GM12891 (cell line): ENCODE results near the gene EGFR.

Source experiments
- PAX5 ChIP-seq: IDR thresholded peaks from 2 replicates; pipeline ENCODE4 v1.6.1; 2011; ENCODE audit warnings: low read length, moderate library complexity, mild to moderate bottlenecking; ENCODE audit not compliant: insufficient read depth, severe bottlenecking
- POLR2A ChIP-seq: IDR thresholded peaks from 2 replicates; pipeline ENCODE4 v1.6.1; 2011; ENCODE audit warnings: low read depth, low read length, control low read depth
- POLR2AphosphoS5 ChIP-seq: IDR thresholded peaks from 2 replicates; pipeline ENCODE4 v1.6.1; 2011; ENCODE audit warnings: low read depth, low read length, control low read depth
- POU2F2 ChIP-seq: IDR thresholded peaks from 2 replicates; pipeline ENCODE4 v1.6.1; 2011; ENCODE audit warnings: low read depth, mild to moderate bottlenecking, control low read depth, low read length, moderate library complexity
- SPI1 ChIP-seq: IDR thresholded peaks from 2 replicates; pipeline ENCODE4 v1.6.1; 2011; ENCODE audit warnings: low read depth, low read length, control low read depth
- TAF1 ChIP-seq: IDR thresholded peaks from 2 replicates; pipeline ENCODE4 v1.6.1; 2011; ENCODE audit warnings: low read depth, low read length, control low read depth

- TF ChIP-seq POLR2AphosphoS5 (no peak), POLR2A (no peak), SPI1 (no peak), TAF1 (no peak), PAX5 (no peak), POU2F2 (no peak)
Observed at GRCh38 chr7:54980521-54980920, 38.3 kb upstream of the EGFR start.
